Neural cell (in vitro differentiated cells): ENCODE data around the gene LYPD6B. TPM values are rescaled to one million over a fixed set of nuclear protein-coding genes. Genes with fewer than 3 reads are reported as not detected.

Source experiments
- H2AFZ ChIP-seq: fragments of 200-600, 300-800 bp; sonication (generic), shearing (Covaris generic); 2 replicates; pipeline ENCODE4 v1.6.0; 2014; ENCODE audit warnings: low read depth, mild to moderate bottlenecking, antibody characterized with exemption, low read length, moderate library complexity
- H3F3A ChIP-seq: fragments of 200-600 bp; shearing (Covaris generic); 2 replicates; pipeline ENCODE4 v1.6.1; 2016; ENCODE audit warnings: mild to moderate bottlenecking, moderate library complexity, mixed read lengths, antibody characterized with exemption, low read length; ENCODE audit not compliant: insufficient read depth, poor library complexity, severe bottlenecking
- H3K27ac ChIP-seq: fragments of 200-600, 300-800 bp; sonication (generic), shearing (Covaris generic); 2 replicates; pipeline ENCODE4 v1.5.1; 2014; ENCODE audit warnings: mild to moderate bottlenecking, low read length, moderate library complexity
- H3K27me3 ChIP-seq: fragments of 300-800, 200-600 bp; sonication (generic), shearing (Covaris generic); 2 replicates; pipeline ENCODE4 v1.6.0; 2014; ENCODE audit warnings: mild to moderate bottlenecking, low read depth, low read length, moderate library complexity; ENCODE audit not compliant: insufficient read depth
- H3K36me3 ChIP-seq: fragments of 300-800, 200-600 bp; sonication (generic), shearing (Covaris generic); 2 replicates; pipeline ENCODE4 v1.5.1; 2014; ENCODE audit warnings: mild to moderate bottlenecking, antibody characterized with exemption, low read length, moderate library complexity; ENCODE audit not compliant: insufficient read depth
- H3K4me2 ChIP-seq: fragments of 300-800, 200-600 bp; sonication (generic), shearing (Covaris generic); 2 replicates; pipeline ENCODE4 v1.6.0; 2014; ENCODE audit warnings: mild to moderate bottlenecking, low read length
- H3K4me3 ChIP-seq: fragments of 300-800, 200-600 bp; sonication (generic), shearing (Covaris generic); 2 replicates; pipeline ENCODE4 v1.5.1; 2014; ENCODE audit warnings: mild to moderate bottlenecking, low read length, moderate library complexity
- H3K79me2 ChIP-seq: fragments of 200-600 bp; shearing (Covaris generic); replicated peaks from 2 replicates; pipeline ENCODE4 v1.6.0; 2014; ENCODE audit warnings: mild to moderate bottlenecking, low read length, moderate library complexity; ENCODE audit not compliant: insufficient read depth
- H3K9ac ChIP-seq: fragments of 300-800, 200-600 bp; sonication (generic), shearing (Covaris generic); 2 replicates; pipeline ENCODE4 v1.6.1; 2016; ENCODE audit warnings: mild to moderate bottlenecking, low read length, mixed read lengths
- H3K9me2 ChIP-seq: fragments of 200-600 bp; shearing (Covaris generic); 2 replicates; pipeline ENCODE4 v1.6.1; 2016; ENCODE audit warnings: mild to moderate bottlenecking, low read length, mixed read lengths; ENCODE audit not compliant: insufficient read depth
- H3K9me3 ChIP-seq: fragments of 200-600, 300-800 bp; sonication (generic), shearing (Covaris generic); 2 replicates; pipeline ENCODE4 v1.6.1; 2016; ENCODE audit warnings: mild to moderate bottlenecking, mixed run types, low read length, moderate library complexity, mixed read lengths
- H4K20me1 ChIP-seq: fragments of 200-600 bp; shearing (Covaris generic); 2 replicates; pipeline ENCODE4 v1.6.1; 2016; ENCODE audit warnings: mild to moderate bottlenecking, mixed run types; ENCODE audit not compliant: insufficient read depth
- EP300 ChIP-seq: fragments of 450-650 bp; conservative IDR thresholded peaks from 2 replicates; pipeline ENCODE4 v1.6.1; 2014; ENCODE audit warnings: antibody characterized with exemption, mild to moderate bottlenecking, moderate library complexity; ENCODE audit not compliant: poor library complexity, severe bottlenecking
- EZH2 ChIP-seq: fragments of 200-600, 300-800 bp; shearing (Covaris generic), sonication (generic); IDR thresholded peaks from 2 replicates; pipeline ENCODE4 v1.6.1; 2014; ENCODE audit warnings: antibody characterized with exemption, low read length, borderline replicate concordance, mild to moderate bottlenecking; ENCODE audit not compliant: insufficient read depth, poor library complexity, severe bottlenecking
- MXI1 ChIP-seq: fragments of 450-650 bp; conservative IDR thresholded peaks from 2 replicates; pipeline ENCODE4 v1.6.1; 2014; ENCODE audit warnings: antibody characterized with exemption, mild to moderate bottlenecking; ENCODE audit not compliant: poor library complexity, severe bottlenecking
- POLR2AphosphoS5 ChIP-seq: IDR thresholded peaks from 2 replicates; pipeline ENCODE4 v1.6.1; 2012
- RAD21 ChIP-seq: fragments of 450-650 bp; conservative IDR thresholded peaks from 2 replicates; pipeline ENCODE4 v1.6.1; 2014; ENCODE audit warnings: antibody characterized with exemption, mild to moderate bottlenecking, moderate library complexity
- SMC3 ChIP-seq: fragments of 450-650 bp; conservative IDR thresholded peaks from 2 replicates; pipeline ENCODE4 v1.6.1; 2014; ENCODE audit warnings: antibody characterized with exemption, mild to moderate bottlenecking, moderate library complexity; ENCODE audit not compliant: poor library complexity
- TAF1 ChIP-seq: IDR thresholded peaks from 2 replicates; pipeline ENCODE4 v1.6.1; 2012; ENCODE audit warnings: low read depth
- polyA plus RNA-seq: library from polyadenylated mRNA; depleted of rRNA; stranded (reverse); fragments of >200 nt; gene quantifications from 2 replicates; pipeline ENCODE4 v1.2.3, GENCODE V29; 2014
- TF ChIP-seq, protein P1 (sequence below): fragments of 450-650 bp; IDR thresholded peaks from 2 replicates; pipeline ENCODE4 v1.5.1; 2014; ENCODE audit warnings: antibody characterized with exemption, mild to moderate bottlenecking, moderate library complexity; ENCODE audit not compliant: poor library complexity, severe bottlenecking
- TF ChIP-seq, protein P2 (sequence below): IDR thresholded peaks from 2 replicates; pipeline ENCODE4 v1.6.1; 2012; ENCODE audit warnings: borderline replicate concordance

Gene LYPD6B
- polyA plus RNA-seq, 1 donor from 2014 or later: 0.68 TPM

DNA sequence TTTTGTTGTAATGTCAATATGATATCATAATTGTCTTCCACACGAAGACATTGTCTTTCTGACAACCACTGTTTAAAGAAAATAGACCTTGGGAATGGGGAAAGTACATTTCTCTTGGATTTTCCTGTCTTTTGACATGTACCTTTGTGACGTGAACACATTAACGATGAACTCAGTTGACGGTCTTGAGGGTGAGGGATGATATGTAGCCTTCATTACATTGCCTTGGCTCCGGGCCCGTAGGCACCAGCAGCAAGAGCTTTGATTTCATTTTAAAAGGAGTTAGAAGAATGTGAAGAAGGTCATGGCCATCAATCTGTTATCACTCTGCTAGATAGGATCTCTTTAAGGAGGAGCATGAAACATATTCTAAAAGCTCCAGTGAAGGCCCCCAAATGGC is 80.9 kb downstream of the LYPD6B start:
- Histone ChIP-seq H3K4me2 (peak overlapping the region; percentile 4), H3K27ac (peak overlapping the region; percentile 82), H3K9me3 (no peaks in the 10 kb centered on the region), H3K9ac (peak overlapping the region; percentile 30), H3K36me3 (no peaks in the 10 kb centered on the region), H2AFZ (peak overlapping the region; percentile 11), H3K4me3 (peak overlapping the region; percentile 42), H3K27me3 (no peaks in the 10 kb centered on the region), H3K79me2 (no peaks in the 10 kb centered on the region), H4K20me1 (no peaks in the 10 kb centered on the region), H3F3A (no peaks in the 10 kb centered on the region), H3K9me2 (no peaks in the 10 kb centered on the region)
- no peak for TF ChIP-seq RAD21
- no peak for TF ChIP-seq SMC3
- TF ChIP-seq, protein P1, sequence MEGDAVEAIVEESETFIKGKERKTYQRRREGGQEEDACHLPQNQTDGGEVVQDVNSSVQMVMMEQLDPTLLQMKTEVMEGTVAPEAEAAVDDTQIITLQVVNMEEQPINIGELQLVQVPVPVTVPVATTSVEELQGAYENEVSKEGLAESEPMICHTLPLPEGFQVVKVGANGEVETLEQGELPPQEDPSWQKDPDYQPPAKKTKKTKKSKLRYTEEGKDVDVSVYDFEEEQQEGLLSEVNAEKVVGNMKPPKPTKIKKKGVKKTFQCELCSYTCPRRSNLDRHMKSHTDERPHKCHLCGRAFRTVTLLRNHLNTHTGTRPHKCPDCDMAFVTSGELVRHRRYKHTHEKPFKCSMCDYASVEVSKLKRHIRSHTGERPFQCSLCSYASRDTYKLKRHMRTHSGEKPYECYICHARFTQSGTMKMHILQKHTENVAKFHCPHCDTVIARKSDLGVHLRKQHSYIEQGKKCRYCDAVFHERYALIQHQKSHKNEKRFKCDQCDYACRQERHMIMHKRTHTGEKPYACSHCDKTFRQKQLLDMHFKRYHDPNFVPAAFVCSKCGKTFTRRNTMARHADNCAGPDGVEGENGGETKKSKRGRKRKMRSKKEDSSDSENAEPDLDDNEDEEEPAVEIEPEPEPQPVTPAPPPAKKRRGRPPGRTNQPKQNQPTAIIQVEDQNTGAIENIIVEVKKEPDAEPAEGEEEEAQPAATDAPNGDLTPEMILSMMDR: no peak
- TF ChIP-seq POLR2AphosphoS5: peak; percentile 63
- peak; percentile 88 for TF ChIP-seq EP300
- TF ChIP-seq TAF1: no peak
- TF ChIP-seq EZH2: no peak
- TF ChIP-seq MXI1: no peak
- TF ChIP-seq, protein P2, sequence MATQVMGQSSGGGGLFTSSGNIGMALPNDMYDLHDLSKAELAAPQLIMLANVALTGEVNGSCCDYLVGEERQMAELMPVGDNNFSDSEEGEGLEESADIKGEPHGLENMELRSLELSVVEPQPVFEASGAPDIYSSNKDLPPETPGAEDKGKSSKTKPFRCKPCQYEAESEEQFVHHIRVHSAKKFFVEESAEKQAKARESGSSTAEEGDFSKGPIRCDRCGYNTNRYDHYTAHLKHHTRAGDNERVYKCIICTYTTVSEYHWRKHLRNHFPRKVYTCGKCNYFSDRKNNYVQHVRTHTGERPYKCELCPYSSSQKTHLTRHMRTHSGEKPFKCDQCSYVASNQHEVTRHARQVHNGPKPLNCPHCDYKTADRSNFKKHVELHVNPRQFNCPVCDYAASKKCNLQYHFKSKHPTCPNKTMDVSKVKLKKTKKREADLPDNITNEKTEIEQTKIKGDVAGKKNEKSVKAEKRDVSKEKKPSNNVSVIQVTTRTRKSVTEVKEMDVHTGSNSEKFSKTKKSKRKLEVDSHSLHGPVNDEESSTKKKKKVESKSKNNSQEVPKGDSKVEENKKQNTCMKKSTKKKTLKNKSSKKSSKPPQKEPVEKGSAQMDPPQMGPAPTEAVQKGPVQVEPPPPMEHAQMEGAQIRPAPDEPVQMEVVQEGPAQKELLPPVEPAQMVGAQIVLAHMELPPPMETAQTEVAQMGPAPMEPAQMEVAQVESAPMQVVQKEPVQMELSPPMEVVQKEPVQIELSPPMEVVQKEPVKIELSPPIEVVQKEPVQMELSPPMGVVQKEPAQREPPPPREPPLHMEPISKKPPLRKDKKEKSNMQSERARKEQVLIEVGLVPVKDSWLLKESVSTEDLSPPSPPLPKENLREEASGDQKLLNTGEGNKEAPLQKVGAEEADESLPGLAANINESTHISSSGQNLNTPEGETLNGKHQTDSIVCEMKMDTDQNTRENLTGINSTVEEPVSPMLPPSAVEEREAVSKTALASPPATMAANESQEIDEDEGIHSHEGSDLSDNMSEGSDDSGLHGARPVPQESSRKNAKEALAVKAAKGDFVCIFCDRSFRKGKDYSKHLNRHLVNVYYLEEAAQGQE: peak; percentile 92

DNA sequence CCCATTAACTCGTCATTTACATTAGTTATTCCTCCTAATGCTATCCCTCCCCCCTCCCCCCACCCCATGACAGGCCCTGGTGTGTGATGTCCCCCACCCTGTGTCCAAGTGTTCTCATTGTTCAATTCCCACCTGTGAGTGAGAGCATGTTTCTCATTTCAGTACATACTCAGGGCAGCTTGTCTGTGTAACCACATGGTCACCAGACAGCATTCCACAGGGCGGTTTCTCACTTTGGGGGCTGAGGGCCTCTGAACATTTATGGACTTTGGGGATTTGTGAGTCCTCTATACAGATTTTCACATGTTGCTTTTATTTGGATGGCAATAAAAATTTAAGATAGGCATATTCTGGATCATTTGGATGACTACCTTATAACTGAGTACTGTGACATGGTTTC is 84.0 kb downstream of the LYPD6B start:
- Histone ChIP-seq H3K27ac (no peak overlapping the region), H2AFZ (no peak overlapping the region), H4K20me1 (no peaks in the 10 kb centered on the region), H3K9ac (no peak overlapping the region), H3F3A (no peaks in the 10 kb centered on the region), H3K79me2 (no peaks in the 10 kb centered on the region), H3K4me3 (no peak overlapping the region), H3K9me3 (no peaks in the 10 kb centered on the region), H3K4me2 (no peak overlapping the region), H3K9me2 (no peaks in the 10 kb centered on the region), H3K36me3 (no peaks in the 10 kb centered on the region), H3K27me3 (no peaks in the 10 kb centered on the region)
- TF ChIP-seq RAD21 (no peak), POLR2AphosphoS5 (no peak), TAF1 (no peak), EZH2 (no peak)
- TF ChIP-seq, protein P1: no peak
